ENCODE measurements around the gene PITPNB. TPM values are rescaled to one million over a fixed set of nuclear protein-coding genes. Genes with fewer than 3 reads are reported as not detected.

Gene PITPNB
- total and polyA plus RNA-seq, 8 donors, result 51.1 to 79.3 (median 71.2) TPM

DNA sequence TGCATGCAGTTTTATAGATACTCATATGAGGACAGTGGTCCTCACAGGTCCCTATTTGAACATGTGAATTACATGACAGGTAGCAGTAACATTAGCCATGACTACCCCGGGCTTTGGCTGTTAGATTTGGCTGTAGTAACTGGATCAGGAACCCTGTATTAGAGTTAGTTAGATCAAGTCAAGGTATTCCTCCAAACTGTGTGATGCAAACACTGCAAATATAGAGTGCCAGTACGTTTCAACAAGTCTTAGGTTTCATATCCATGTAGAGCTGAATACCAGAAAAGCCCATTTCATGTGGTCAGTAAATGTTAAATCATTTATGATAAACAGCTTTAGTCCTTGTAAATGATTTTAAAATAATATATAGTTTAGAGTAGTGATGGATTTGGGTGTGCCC is 29.5 kb upstream of the PITPNB start:
- Histone ChIP-seq H3K4me3 (no peak overlapping the region), H3K4me1 (peaks cover 4 to 12% of the 10 kb centered on the region in 2 donors), H3K9me3 (no peaks in the 10 kb centered on the region), H3K36me3 (no peaks in the 10 kb centered on the region), H3K27ac (no peak overlapping the region), H3K27me3 (no peaks in the 10 kb centered on the region)
- no peak for DNase-seq
- TF ChIP-seq, protein P1, sequence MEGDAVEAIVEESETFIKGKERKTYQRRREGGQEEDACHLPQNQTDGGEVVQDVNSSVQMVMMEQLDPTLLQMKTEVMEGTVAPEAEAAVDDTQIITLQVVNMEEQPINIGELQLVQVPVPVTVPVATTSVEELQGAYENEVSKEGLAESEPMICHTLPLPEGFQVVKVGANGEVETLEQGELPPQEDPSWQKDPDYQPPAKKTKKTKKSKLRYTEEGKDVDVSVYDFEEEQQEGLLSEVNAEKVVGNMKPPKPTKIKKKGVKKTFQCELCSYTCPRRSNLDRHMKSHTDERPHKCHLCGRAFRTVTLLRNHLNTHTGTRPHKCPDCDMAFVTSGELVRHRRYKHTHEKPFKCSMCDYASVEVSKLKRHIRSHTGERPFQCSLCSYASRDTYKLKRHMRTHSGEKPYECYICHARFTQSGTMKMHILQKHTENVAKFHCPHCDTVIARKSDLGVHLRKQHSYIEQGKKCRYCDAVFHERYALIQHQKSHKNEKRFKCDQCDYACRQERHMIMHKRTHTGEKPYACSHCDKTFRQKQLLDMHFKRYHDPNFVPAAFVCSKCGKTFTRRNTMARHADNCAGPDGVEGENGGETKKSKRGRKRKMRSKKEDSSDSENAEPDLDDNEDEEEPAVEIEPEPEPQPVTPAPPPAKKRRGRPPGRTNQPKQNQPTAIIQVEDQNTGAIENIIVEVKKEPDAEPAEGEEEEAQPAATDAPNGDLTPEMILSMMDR (IDR thresholded peaks at IDR 0.05), result no peak
- ATAC-seq, result no peak
- intact Hi-C loops (cut with DNase I), result no loop called here

DNA sequence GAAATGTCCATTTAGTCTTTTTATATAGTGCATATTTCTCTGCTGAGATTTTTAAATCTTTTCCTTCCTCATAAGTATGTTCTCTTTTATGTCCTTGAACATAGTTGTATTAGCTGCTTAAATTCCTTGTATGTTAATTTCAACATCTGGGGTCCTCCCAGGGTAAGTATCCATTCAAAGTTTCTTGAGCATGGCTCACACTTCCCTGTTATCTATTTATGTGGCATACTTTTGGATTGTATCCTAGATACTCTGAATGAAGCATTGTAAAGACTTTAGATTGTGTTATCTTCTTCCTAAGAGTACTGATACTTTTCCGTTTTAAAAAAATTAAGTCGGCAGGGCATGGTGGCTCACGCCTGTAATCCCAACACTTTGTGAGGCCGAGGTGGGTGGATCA is 28.4 kb upstream of the PITPNB start:
- H3K27me3 ChIP-seq, result no peaks in the 10 kb centered on the region
- intact Hi-C loops (cut with DNase I), result no loop called here
- H3K4me3 ChIP-seq, result no peak overlapping the region
- H3K9me3 ChIP-seq, result no peaks in the 10 kb centered on the region
- no peak overlapping the region for H3K27ac ChIP-seq
- ATAC-seq (no peak), DNase-seq (no peak)
- peaks cover 4 to 9% of the 10 kb centered on the region in 2 donors for H3K4me1 ChIP-seq
- TF ChIP-seq, protein P1 (IDR thresholded peaks at IDR 0.05), result no peak
- no peaks in the 10 kb centered on the region for H3K36me3 ChIP-seq

DNA sequence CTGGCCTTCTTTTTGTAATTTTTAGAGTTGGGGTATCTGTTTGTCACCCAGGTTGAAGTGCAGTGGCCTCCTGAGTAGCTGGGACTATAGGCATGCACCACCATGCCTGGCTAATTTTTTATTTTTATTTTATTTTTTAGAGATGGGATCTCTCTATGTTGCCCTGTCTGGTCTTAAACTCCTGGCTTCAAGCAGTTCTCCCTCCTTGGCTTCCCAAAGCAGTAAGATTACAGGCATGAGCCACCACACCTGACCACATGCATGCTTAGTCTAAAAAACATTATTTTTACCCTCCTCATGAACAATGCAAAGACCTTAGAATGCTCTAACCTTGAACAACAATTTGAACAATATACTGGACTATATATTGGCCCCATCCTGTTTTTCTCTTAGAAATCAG is 22.1 kb upstream of the PITPNB start:
- TF ChIP-seq, protein P1 (IDR thresholded peaks at IDR 0.05), result no peak
- no peak overlapping the region for H3K4me3 ChIP-seq
- H3K36me3 ChIP-seq, result no peaks in the 10 kb centered on the region
- intact Hi-C loops (cut with DNase I), result no loop called here
- H3K27me3 ChIP-seq, result no peaks in the 10 kb centered on the region
- H3K4me1 ChIP-seq, result no peaks in the 10 kb centered on the region
- ATAC-seq (no peak), DNase-seq (no peak)
- no peaks in the 10 kb centered on the region for H3K9me3 ChIP-seq
- no peak overlapping the region for H3K27ac ChIP-seq

DNA sequence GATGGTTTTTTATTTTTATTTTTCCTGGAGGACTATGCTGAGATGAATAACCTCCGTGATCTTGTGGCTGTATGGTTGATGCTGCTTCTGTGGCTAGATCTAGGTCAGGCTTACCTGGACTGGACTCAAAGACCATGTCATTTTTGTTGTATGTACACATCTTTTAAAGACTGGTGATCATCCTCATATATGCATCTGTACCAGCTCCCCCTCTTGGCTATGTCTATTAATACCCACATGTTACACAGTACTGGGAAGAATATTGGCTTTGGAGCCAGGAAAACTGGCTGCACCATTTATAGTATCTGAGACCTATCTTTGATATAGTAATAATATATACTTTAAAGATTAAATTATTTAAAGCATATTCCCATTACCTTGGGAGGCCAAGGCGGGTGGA is 18.4 kb upstream of the PITPNB start:
- H3K4me1 ChIP-seq, result no peaks in the 10 kb centered on the region
- no peaks in the 10 kb centered on the region for H3K27me3 ChIP-seq
- H3K27ac ChIP-seq, result no peak overlapping the region
- TF ChIP-seq, protein P1 (IDR thresholded peaks at IDR 0.05), result no peak
- DNase-seq (no peak), ATAC-seq (no peak)
- H3K36me3 ChIP-seq, result no peaks in the 10 kb centered on the region
- H3K9me3 ChIP-seq, result no peaks in the 10 kb centered on the region
- intact Hi-C loops (cut with DNase I), result no loop called here
- H3K4me3 ChIP-seq, result no peak overlapping the region

DNA sequence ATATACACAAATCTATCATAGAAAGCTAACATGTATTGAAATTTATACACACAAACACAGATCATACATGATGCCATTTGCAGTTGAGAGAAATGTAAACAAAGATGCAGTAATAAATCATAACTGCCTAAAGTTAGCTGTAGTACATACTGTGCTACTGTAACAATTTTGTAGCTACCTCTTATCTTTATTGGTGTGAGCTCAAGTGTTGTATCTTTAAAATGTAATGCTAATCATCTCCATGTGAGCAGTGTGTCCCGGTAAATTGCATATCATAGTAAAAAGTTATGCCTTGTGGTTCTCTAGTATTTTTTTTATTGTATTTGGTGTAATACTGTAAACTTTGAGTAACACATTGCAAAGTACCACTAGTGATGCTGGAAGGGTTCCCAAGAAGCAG is 16.8 kb upstream of the PITPNB start:
- intact Hi-C loops (cut with DNase I), result no loop called here
- TF ChIP-seq, protein P1 (IDR thresholded peaks at IDR 0.05), result no peak
- DNase-seq, result no peak
- no peak overlapping the region for H3K4me3 ChIP-seq
- H3K4me1 ChIP-seq, result no peaks in the 10 kb centered on the region
- no peaks in the 10 kb centered on the region for H3K27me3 ChIP-seq
- no peaks in the 10 kb centered on the region for H3K9me3 ChIP-seq
- H3K36me3 ChIP-seq, result no peaks in the 10 kb centered on the region
- ATAC-seq, result no peak
- H3K27ac ChIP-seq, result no peak overlapping the region

Measured in left lung (tissue), 10 donors.